ENCODE results near the gene MYH14.
"Not testable (repeated sequence)": the region's sequence is repeated elsewhere in the genome, so short reads cannot be mapped to it uniquely, and the experiment has no call there.

DNA sequence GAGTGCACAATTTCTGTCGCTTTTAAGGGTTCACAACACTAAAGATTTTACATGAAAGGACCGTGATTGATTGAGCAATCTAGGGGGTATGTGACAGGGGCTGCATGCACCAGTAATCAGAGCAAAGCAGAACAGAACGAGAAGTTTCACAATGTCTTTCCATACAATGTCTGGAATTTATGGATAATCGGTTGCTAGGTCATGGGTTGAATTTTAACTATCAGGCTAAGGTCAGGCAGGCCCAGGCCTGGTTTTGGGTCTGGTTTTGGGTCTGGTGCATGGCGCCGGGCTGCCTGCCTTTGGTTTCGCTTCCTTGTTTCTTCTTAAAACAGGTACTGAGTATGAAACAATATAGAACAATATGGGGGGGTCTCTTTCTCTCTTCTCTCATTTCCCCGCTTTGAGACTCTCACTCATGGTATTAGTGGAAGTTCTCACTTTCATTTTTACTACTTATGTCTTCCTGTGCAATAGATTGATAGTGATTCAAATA is 143.7 kb downstream of the MYH14 start:
- TF ChIP-seq, protein P1, sequence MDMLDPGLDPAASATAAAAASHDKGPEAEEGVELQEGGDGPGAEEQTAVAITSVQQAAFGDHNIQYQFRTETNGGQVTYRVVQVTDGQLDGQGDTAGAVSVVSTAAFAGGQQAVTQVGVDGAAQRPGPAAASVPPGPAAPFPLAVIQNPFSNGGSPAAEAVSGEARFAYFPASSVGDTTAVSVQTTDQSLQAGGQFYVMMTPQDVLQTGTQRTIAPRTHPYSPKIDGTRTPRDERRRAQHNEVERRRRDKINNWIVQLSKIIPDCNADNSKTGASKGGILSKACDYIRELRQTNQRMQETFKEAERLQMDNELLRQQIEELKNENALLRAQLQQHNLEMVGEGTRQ (IDR thresholded peaks at IDR 0.05; ENCODE audit: borderline replicate concordance, low read depth, low read length), result not testable (repeated sequence)
- TF ChIP-seq JUND (IDR thresholded peaks at IDR 0.05; ENCODE audit: low read depth, low read length) (peak; percentile 77), GABPA (IDR thresholded peaks at IDR 0.05; ENCODE audit: low read depth) (peak; percentile 55; the same call in 1 of the 2 replicates), TCF12 (IDR thresholded peaks at IDR 0.05; ENCODE audit: low read depth, low read length) (0 out of 2 replicates have a peak, but pooled peaks have one; percentile 14), ZNF24 (IDR thresholded peaks at IDR 0.05) (peak; percentile 65; the same call in 1 of the 2 replicates)
- not testable (repeated sequence) for TF ChIP-seq POLR2AphosphoS2 (IDR thresholded peaks at IDR 0.05; ENCODE audit: low read depth, low read length); ZNF274 (IDR thresholded peaks at IDR 0.05; ENCODE audit: insufficient read depth, insufficient read length); SMARCA5 (IDR thresholded peaks at IDR 0.05); POLR2A (IDR thresholded peaks at IDR 0.05; ENCODE audit: low read depth, low read length); RBBP5 (conservative IDR thresholded peaks at IDR 0.05); NFXL1 (IDR thresholded peaks at IDR 0.05; ENCODE audit: borderline replicate concordance); KDM1A (IDR thresholded peaks at IDR 0.05; ENCODE audit: borderline replicate concordance)
- TF ChIP-seq, protein P2, sequence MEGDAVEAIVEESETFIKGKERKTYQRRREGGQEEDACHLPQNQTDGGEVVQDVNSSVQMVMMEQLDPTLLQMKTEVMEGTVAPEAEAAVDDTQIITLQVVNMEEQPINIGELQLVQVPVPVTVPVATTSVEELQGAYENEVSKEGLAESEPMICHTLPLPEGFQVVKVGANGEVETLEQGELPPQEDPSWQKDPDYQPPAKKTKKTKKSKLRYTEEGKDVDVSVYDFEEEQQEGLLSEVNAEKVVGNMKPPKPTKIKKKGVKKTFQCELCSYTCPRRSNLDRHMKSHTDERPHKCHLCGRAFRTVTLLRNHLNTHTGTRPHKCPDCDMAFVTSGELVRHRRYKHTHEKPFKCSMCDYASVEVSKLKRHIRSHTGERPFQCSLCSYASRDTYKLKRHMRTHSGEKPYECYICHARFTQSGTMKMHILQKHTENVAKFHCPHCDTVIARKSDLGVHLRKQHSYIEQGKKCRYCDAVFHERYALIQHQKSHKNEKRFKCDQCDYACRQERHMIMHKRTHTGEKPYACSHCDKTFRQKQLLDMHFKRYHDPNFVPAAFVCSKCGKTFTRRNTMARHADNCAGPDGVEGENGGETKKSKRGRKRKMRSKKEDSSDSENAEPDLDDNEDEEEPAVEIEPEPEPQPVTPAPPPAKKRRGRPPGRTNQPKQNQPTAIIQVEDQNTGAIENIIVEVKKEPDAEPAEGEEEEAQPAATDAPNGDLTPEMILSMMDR (IDR thresholded peaks at IDR 0.05 in 2 of 3, conservative IDR thresholded peaks at IDR 0.05 in 1 of 3; ENCODE audit: control insufficient read depth in 2 of 3, extremely low read depth in 1 of 3, insufficient read depth in 1 of 3, low read depth in 3 of 3, low read length in 3 of 3), result not testable (repeated sequence)

Measured in GM12878 (cell line).